ENCODE measurements around the gene PCDH9.

Gene PCDH9

DNA sequence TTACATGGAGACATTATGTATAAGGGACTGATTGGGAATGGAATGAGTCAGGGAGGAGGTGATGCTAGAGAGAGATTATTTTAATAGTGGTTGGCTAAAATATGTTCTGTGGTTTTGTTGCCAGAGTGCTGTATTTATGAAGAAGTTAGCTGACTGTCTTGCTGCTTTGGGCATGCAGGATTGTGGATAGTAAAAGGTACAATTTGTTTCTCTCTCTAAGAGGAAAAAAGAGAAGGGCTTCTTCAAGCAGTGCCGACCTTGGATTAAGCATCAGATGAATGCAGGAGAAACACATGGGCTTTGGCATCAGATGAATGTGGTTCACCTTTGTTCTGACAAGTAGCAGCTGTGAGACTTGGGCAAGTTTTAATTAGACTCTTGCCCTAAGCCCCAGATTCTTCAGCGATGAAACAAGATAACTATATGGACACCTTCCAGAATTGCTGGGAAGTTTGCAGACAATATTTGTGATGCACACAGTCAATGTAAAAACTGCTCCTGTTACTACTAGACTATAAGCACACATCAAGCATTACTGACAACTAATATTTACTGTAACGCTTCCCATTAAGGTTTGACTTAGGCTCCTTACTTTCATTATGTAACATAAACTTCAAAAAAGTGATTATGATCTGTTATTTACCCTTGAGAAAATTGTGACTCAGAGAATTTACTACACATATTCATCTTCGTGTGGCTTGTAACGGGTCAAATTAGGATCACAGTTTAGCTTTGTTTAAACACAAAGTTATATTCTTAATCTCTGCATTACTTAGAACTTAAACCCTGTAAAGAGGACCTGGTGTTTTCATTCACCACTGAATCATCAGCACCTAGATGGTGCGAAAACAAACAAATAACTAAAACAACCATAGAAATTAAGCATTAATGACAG lies 824.0 kb downstream of the PCDH9 start:
- TF ChIP-seq FOXP2 (optimal IDR thresholded peaks at IDR 0.05; ENCODE audit: borderline replicate concordance, extremely low read depth, extremely low read length, insufficient read depth) (no peak), POLR2AphosphoS5 (IDR thresholded peaks at IDR 0.05; ENCODE audit: low read depth, low read length) (no peak), SIN3A (IDR thresholded peaks at IDR 0.05; ENCODE audit: borderline replicate concordance, insufficient read depth, low read length) (no peak), TAF1 (IDR thresholded peaks at IDR 0.05; ENCODE audit: borderline replicate concordance, insufficient read depth, low read length) (no peak)
- TF ChIP-seq, protein P1, sequence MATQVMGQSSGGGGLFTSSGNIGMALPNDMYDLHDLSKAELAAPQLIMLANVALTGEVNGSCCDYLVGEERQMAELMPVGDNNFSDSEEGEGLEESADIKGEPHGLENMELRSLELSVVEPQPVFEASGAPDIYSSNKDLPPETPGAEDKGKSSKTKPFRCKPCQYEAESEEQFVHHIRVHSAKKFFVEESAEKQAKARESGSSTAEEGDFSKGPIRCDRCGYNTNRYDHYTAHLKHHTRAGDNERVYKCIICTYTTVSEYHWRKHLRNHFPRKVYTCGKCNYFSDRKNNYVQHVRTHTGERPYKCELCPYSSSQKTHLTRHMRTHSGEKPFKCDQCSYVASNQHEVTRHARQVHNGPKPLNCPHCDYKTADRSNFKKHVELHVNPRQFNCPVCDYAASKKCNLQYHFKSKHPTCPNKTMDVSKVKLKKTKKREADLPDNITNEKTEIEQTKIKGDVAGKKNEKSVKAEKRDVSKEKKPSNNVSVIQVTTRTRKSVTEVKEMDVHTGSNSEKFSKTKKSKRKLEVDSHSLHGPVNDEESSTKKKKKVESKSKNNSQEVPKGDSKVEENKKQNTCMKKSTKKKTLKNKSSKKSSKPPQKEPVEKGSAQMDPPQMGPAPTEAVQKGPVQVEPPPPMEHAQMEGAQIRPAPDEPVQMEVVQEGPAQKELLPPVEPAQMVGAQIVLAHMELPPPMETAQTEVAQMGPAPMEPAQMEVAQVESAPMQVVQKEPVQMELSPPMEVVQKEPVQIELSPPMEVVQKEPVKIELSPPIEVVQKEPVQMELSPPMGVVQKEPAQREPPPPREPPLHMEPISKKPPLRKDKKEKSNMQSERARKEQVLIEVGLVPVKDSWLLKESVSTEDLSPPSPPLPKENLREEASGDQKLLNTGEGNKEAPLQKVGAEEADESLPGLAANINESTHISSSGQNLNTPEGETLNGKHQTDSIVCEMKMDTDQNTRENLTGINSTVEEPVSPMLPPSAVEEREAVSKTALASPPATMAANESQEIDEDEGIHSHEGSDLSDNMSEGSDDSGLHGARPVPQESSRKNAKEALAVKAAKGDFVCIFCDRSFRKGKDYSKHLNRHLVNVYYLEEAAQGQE (IDR thresholded peaks at IDR 0.05; ENCODE audit: insufficient read depth in 1 of 2, low read depth in 2 of 2, low read length in 2 of 2): no peak

- no peak for TF ChIP-seq POLR2AphosphoS5 (IDR thresholded peaks at IDR 0.05; ENCODE audit: low read depth, low read length)
Observed at GRCh38 chr13:66402546-66402945, 827.6 kb downstream of the PCDH9 start.

GRCh38 chr13:66402066-66402465 lies 828.1 kb downstream of the PCDH9 start:
- TF ChIP-seq POLR2AphosphoS5 (IDR thresholded peaks at IDR 0.05; ENCODE audit: low read depth, low read length): no peak
- TF ChIP-seq FOXP2 (optimal IDR thresholded peaks at IDR 0.05; ENCODE audit: borderline replicate concordance, extremely low read depth, extremely low read length, insufficient read depth): no peak
- no peak for TF ChIP-seq TAF1 (IDR thresholded peaks at IDR 0.05; ENCODE audit: borderline replicate concordance, insufficient read depth, low read length)
- no peak for TF ChIP-seq SIN3A (IDR thresholded peaks at IDR 0.05; ENCODE audit: borderline replicate concordance, insufficient read depth, low read length)
- TF ChIP-seq, protein P1 (IDR thresholded peaks at IDR 0.05; ENCODE audit: insufficient read depth in 1 of 2, low read depth in 2 of 2, low read length in 2 of 2): no peak

GRCh38 chr13:66400292-66400691 lies 829.8 kb downstream of the PCDH9 start:
- TF ChIP-seq TAF1 (IDR thresholded peaks at IDR 0.05; ENCODE audit: borderline replicate concordance, insufficient read depth, low read length): no peak
- TF ChIP-seq SIN3A (IDR thresholded peaks at IDR 0.05; ENCODE audit: borderline replicate concordance, insufficient read depth, low read length): no peak
- no peak for TF ChIP-seq POLR2AphosphoS5 (IDR thresholded peaks at IDR 0.05; ENCODE audit: low read depth, low read length)
- TF ChIP-seq, protein P1 (IDR thresholded peaks at IDR 0.05; ENCODE audit: insufficient read depth in 1 of 2, low read depth in 2 of 2, low read length in 2 of 2): no peak
- TF ChIP-seq FOXP2 (optimal IDR thresholded peaks at IDR 0.05; ENCODE audit: borderline replicate concordance, extremely low read depth, extremely low read length, insufficient read depth): no peak

DNA sequence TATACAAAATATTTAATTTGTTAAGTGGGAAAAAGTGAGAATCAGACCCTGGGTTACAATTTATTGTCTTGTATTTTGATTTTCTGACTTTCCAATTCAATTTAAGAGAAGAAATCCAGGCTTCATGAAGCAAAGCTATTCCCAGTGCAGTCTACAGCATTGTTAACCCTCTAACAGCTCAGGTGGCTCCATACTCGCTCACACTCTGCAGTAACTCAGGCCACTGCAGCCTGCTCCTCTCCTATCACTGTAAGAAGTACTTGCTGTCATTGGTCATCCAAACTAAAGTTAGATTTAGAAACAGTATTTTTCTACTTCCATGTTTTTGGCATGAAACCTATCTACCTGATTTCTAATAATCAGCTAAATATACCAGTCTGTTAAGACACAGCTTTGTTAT lies 830.3 kb downstream of the PCDH9 start:
- TF ChIP-seq, protein P1 (IDR thresholded peaks at IDR 0.05; ENCODE audit: insufficient read depth in 1 of 2, low read depth in 2 of 2, low read length in 2 of 2): no peak
- TF ChIP-seq TAF1 (IDR thresholded peaks at IDR 0.05; ENCODE audit: borderline replicate concordance, insufficient read depth, low read length): no peak
- no peak for TF ChIP-seq POLR2AphosphoS5 (IDR thresholded peaks at IDR 0.05; ENCODE audit: low read depth, low read length)
- no peak for TF ChIP-seq FOXP2 (optimal IDR thresholded peaks at IDR 0.05; ENCODE audit: borderline replicate concordance, extremely low read depth, extremely low read length, insufficient read depth)
- no peak for TF ChIP-seq SIN3A (IDR thresholded peaks at IDR 0.05; ENCODE audit: borderline replicate concordance, insufficient read depth, low read length)
